Transverse colon (tissue), 3 donors: ENCODE data around the gene ALG8.

ENCODE experiments used
- CTCF ChIP-seq, 5 experiments: fragments of 200-600 bp in 3 of 5; fragments of 450-650 bp in 2 of 5; sonication (generic) in 3 of 5; IDR thresholded peaks; 1 replicate in 2 of 5; 2 replicates in 3 of 5; pipeline ENCODE4 v1.5.1; 2016 to 2017; ENCODE audit warnings: antibody characterized with exemption in 5 of 5, inconsistent platforms in 3 of 5, mild to moderate bottlenecking in 2 of 5, moderate library complexity in 1 of 5
- POLR2A ChIP-seq: fragments of 450-650 bp; IDR thresholded peaks from one replicate; pipeline ENCODE4 v1.6.1; 2016; ENCODE audit warnings: antibody characterized with exemption, mild to moderate bottlenecking, moderate library complexity

GRCh38 chr11:78151804-78152203 is 12.4 kb upstream of the ALG8 start:
- no peak for TF ChIP-seq CTCF (IDR thresholded peaks at IDR 0.05)
- no peak for TF ChIP-seq POLR2A
